ENCODE results near the gene MAPK8IP1. TPM values are rescaled to one million over a fixed set of nuclear protein-coding genes. Genes with fewer than 3 reads are reported as not detected.
"Not testable (repeated sequence)": the region's sequence is repeated elsewhere in the genome, so short reads cannot be mapped to it uniquely, and the experiment has no call there.

MAPK8IP1 gene
- total RNA-seq, 1 experiment from 2014 or later, result 2.2 TPM

GRCh38 chr11:45899448-45900174 lies 14.2 kb downstream of the MAPK8IP1 start:
- TF ChIP-seq CTCF (IDR thresholded peaks at IDR 0.05; ENCODE audit: unreplicated experiment), result no peak
- BruUV-seq (replicated peaks), result no TSS peak
- peak overlapping the region; percentile 47 for H3K4me3 Mint-ChIP-seq (ENCODE audit: unreplicated experiment)
- DNase-seq (ENCODE audit: unreplicated experiment), result peak; percentile 64
- H3K36me3 Mint-ChIP-seq (ENCODE audit: insufficient read depth, unreplicated experiment), result peaks cover 6% of the 10 kb centered on the region
- H3K9me3 Mint-ChIP-seq (ENCODE audit: unreplicated experiment), result no peaks in the 10 kb centered on the region
- POLR2A ChIA-PET, result interaction anchor here (0.6 to 1.7 kb wide), 5 partner anchors 9 to 692 kb away, joined by 3 to 6 read pairs (median 4); no protein-coding TSS in a partner anchor
- H3K27ac Mint-ChIP-seq (ENCODE audit: low read depth, unreplicated experiment), result peak overlapping the region; percentile 39
- H3K27me3 Mint-ChIP-seq (ENCODE audit: insufficient read depth, unreplicated experiment), result no peaks in the 10 kb centered on the region
- CTCF ChIA-PET, result interaction anchor here (1.1 to 1.2 kb wide), 2 partner anchors 40 to 56 kb away, joined by 4 read pairs; no protein-coding TSS in a partner anchor
- intact Hi-C loops (cut with micrococcal nuclease), result loop anchor here (10.0 kb wide), 1 partner anchor 55 kb away; the partner anchor contains the start of gene CRY2
- peaks cover 8% of the 10 kb centered on the region for H3K4me1 Mint-ChIP-seq (ENCODE audit: insufficient read depth, unreplicated experiment)

- BruUV-seq (replicated peaks); H3K36me3 Mint-ChIP-seq (ENCODE audit: insufficient read depth, unreplicated experiment); H3K27me3 Mint-ChIP-seq (ENCODE audit: insufficient read depth, unreplicated experiment); H3K4me1 Mint-ChIP-seq (ENCODE audit: insufficient read depth, unreplicated experiment); intact Hi-C loops (cut with micrococcal nuclease); H3K9me3 Mint-ChIP-seq (ENCODE audit: unreplicated experiment); DNase-seq (ENCODE audit: unreplicated experiment): not testable (repeated sequence)
- H3K4me3 Mint-ChIP-seq (ENCODE audit: unreplicated experiment), result peak overlapping the region; percentile 47
- H3K27ac Mint-ChIP-seq (ENCODE audit: low read depth, unreplicated experiment), result peak overlapping the region; percentile 39
- CTCF ChIA-PET, result interaction anchor here (1.0 kb wide), 1 partner anchor 11 kb away, joined by 5 read pairs; no protein-coding TSS in a partner anchor
- POLR2A ChIA-PET, result interaction anchor here (0.6 to 1.5 kb wide), 4 partner anchors 9 to 393 kb away, joined by 3 to 5 read pairs (median 4); partner anchors contain the start of gene PEX16
Measured at GRCh38 chr11:45900175-45900800, 14.8 kb downstream of the MAPK8IP1 start.

- intact Hi-C loops (cut with micrococcal nuclease), result no loop called here
- no TSS peak for BruUV-seq (replicated peaks)
- Mint-ChIP-seq H3K9me3 (ENCODE audit: unreplicated experiment) (no peaks in the 10 kb centered on the region), H3K4me1 (ENCODE audit: insufficient read depth, unreplicated experiment) (peaks cover 8% of the 10 kb centered on the region), H3K27me3 (ENCODE audit: insufficient read depth, unreplicated experiment) (no peaks in the 10 kb centered on the region), H3K36me3 (ENCODE audit: insufficient read depth, unreplicated experiment) (peaks cover 14% of the 10 kb centered on the region), H3K27ac (ENCODE audit: low read depth, unreplicated experiment) (no peak overlapping the region), H3K4me3 (ENCODE audit: unreplicated experiment) (peak overlapping the region; percentile 47)
- DNase-seq (ENCODE audit: unreplicated experiment), result no peak
- CTCF ChIA-PET, result interaction anchor here (1.0 kb wide), 1 partner anchor 12 kb away, joined by 5 read pairs; no protein-coding TSS in a partner anchor
- TF ChIP-seq CTCF (IDR thresholded peaks at IDR 0.05; ENCODE audit: unreplicated experiment), result no peak
- POLR2A ChIA-PET, result interaction anchor here (0.6 to 1.5 kb wide), 4 partner anchors 8 to 393 kb away, joined by 3 to 5 read pairs (median 4); partner anchors contain the start of gene PEX16
Measured at GRCh38 chr11:45900916-45901617, 15.6 kb downstream of the MAPK8IP1 start.

- H3K27ac Mint-ChIP-seq (ENCODE audit: low read depth, unreplicated experiment), result no peak overlapping the region
- no peak for DNase-seq (ENCODE audit: unreplicated experiment)
- no TSS peak for BruUV-seq (replicated peaks)
- ChIA-PET POLR2A (interaction anchor here (1.4 kb wide), 1 partner anchor 17 kb away, joined by 5 read pairs; the partner anchor contains the start of gene PEX16), CTCF (interaction anchor here (1.0 kb wide), 1 partner anchor 12 kb away, joined by 5 read pairs; no protein-coding TSS in a partner anchor)
- H3K36me3 Mint-ChIP-seq (ENCODE audit: insufficient read depth, unreplicated experiment), result peaks cover 19% of the 10 kb centered on the region
- H3K4me3 Mint-ChIP-seq (ENCODE audit: unreplicated experiment), result no peak overlapping the region
- H3K4me1 Mint-ChIP-seq (ENCODE audit: insufficient read depth, unreplicated experiment), result peaks cover 8% of the 10 kb centered on the region
- no peak for TF ChIP-seq CTCF (IDR thresholded peaks at IDR 0.05; ENCODE audit: unreplicated experiment)
- intact Hi-C loops (cut with micrococcal nuclease), result no loop called here
- H3K9me3 Mint-ChIP-seq (ENCODE audit: unreplicated experiment), result no peaks in the 10 kb centered on the region
- no peaks in the 10 kb centered on the region for H3K27me3 Mint-ChIP-seq (ENCODE audit: insufficient read depth, unreplicated experiment)
Measured at GRCh38 chr11:45901626-45902025, 16.2 kb downstream of the MAPK8IP1 start.
